SKM-1 (cell line): ENCODE data around the gene NSG1.
"Not testable (repeated sequence)": the region's sequence is repeated elsewhere in the genome, so short reads cannot be mapped to it uniquely, and the experiment has no call there.

Experiments used
- DNase-seq: peaks from one replicate; lab custom pipeline; 2025; ENCODE audit not compliant: unreplicated experiment; lab: John Stamatoyannopoulos, UW

NSG1 gene

DNA sequence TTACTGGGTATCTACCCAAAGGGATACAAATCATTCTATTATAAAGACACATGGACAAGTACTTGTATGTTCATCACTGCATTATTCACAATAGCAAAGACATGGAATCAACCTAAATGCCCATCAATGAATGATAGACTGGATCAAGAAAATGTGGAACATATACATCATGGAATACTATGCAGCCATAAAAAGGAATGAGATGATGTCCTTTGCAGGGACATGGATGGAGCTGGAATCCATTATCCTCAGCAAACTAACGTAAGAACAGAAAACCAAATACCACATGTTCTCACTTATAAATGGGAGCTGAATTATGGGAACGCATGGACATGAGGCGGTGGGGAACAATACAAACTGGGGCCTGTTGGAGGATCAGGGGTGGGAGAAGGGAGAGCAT lies 78.3 kb downstream of the NSG1 start:
- not testable (repeated sequence) for DNase-seq
